Stimulated activated naive CD4-positive, alpha-beta T cell (primary cell): ENCODE data around the gene LBP.
"Not testable (repeated sequence)": the region's sequence is repeated elsewhere in the genome, so short reads cannot be mapped to it uniquely, and the experiment has no call there.

ENCODE experiments used
- DNase-seq, 6 experiments: peaks; one replicate each; lab custom pipeline; 2025; lab: John Stamatoyannopoulos, UW

Gene LBP

DNA sequence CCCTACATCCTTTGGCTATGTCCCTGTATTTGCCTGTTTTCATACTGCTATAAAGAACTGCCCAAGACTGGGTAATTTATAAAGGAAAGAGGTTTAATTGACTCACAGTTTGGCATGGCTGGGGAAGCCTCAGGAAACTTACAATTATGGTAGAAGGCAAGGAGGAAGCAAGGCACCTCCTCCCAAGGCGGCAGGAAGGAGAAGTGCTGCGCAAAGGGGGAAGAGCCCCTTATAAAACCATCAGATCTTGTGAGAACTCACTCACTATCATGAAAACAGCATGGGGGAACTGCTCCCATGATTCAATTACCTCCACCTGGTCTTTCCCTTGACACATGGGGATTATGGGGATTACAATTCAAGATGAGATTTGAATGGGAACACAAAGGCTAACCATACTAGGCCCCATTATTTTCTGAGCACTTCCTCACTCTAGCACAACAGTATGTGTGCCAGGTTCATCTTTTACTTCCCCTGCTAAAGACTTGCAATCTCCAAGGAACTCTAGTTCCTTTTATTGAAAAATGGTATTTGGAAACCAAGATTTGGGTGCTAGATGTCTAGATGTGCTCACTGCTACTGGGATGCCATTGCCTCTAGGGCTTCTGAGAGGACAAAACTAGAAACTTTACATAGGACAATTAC lies 49.6 kb downstream of the LBP start:
- not testable (repeated sequence) for DNase-seq

DNA sequence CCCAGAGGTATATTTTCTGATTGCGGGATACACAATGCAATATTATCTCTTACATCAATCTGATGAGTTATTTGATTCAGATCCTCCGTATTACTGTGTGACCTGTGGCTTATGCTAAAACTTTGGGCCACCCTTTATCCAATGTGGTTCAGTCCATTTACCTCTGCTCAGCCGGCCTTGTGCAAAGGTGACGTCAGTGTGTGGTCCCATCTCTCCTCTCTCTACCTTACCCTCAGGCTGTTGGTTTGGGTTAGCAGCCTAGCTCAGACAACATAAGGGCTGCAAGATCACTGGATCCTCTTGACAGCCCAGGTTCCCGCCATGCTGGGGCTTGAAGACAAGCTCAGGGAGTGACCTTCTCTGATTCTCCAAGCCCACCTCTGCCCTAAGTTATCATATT lies 55.8 kb downstream of the LBP start:
- DNase-seq = no peak

DNA sequence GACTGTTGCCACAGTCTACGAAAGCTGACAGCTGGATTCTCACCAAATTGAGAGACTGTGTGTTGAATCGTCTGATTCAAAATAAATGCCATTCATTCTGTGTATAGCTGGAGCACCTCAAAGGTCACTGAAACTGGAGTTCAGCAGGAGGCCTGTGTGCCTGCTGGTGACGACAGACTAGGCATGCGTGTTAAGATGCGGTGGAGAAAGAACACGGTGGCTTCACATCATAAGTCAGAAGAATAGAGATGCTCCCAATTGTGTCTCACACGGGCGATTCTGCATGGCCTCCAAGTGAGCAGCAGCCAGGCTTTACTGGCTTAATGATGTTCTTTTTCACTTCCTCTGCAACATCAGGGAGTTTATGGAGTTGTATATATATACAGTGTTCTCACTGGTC lies 56.5 kb downstream of the LBP start:
- DNase-seq = no peak

DNA sequence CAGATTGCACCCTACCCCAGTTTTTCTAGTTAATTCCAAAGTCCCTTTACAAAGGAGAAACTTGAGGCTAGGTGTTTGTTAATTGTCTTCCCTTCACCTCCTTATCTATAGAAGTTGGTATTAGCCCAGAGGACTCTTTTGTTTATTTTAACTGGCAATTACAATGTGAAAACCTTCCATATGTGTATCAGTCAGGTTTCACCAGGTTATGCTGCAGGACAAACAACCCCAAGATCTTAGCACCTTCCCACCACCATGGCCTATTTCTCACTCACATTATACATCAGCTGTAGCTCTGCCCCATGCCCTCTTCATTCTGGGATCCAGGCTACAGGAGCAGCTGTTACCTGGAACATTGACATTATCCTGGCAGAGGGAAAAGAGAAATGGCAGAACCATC lies 57.7 kb downstream of the LBP start:
- DNase-seq = no peak

DNA sequence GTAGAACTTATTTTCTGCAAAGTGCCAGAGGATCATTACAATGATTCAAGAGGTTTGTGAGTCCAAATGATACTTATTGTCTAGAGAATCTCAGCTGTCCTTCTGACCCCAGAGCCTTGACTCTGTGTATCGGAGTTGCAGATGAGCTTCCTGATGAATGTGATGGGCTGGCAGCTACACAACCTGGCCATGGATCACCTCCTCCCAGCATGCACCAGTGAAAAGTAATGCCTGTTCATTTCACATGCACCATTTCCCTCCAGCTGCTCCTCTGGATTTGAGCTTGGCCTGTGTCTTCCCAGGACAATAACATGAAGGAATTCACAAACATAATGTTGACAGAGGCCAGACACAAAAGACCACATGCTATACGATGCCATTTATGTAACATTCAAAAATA lies 58.9 kb downstream of the LBP start:
- DNase-seq = no peak

GRCh38 chr20:38406476-38406875 lies 60.2 kb downstream of the LBP start:
- no peak for DNase-seq

DNA sequence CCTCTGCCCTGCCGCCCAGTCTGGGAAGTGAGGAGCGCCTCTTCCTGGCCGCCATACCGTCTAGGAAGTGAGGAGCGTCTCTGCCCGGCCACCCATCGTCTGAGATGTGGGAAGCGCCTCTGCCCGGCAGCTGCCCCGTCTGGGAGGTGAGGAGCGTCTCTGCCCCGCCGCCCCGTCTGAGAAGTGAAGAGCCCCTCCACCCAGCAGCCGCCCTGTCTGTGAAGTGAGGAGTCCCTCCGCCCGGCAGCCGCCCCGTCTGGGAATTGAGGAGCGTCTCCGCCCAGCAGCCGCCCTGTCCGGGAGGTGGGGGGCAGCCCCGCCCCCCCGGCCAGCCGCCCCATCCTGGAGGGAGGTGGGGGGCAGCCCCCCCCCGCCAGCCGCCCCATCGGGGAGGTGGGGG lies 61.0 kb downstream of the LBP start:
- no peak for DNase-seq

GRCh38 chr20:38407822-38408221 lies 61.5 kb downstream of the LBP start:
- not testable (repeated sequence) for DNase-seq

DNA sequence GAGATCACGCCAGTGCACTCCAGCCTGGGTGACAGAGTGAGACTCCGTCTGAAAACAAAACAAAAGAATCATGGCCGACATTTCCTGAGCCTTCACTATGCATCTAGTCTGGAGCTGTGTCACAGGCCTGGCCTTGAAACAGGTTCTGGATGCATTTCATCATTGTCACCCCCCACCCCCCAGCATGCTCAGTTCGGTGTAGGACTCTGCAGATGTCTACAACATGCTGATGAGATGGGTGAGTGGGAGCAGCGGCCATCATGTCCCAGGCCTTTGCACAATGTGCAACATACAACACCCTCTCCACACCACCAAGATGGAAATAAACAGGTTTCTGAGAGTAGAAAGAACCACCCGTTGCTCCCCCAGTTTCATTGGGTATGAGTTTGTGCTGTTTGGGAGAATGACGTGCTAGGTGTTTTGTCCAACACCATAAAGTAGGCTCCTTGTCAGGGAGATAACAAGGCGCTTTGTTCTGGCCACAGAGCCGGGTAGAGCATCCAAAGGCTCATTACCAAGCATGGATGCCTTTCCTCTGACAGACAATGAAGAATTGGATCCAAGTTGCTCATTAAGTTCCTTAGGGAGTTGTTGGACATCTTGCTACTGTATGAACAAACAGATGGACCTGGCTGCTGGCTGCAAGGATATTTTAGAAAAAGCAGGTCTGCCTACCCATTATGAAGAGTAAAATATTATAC lies 66.7 kb downstream of the LBP start:
- DNase-seq = no peak

DNA sequence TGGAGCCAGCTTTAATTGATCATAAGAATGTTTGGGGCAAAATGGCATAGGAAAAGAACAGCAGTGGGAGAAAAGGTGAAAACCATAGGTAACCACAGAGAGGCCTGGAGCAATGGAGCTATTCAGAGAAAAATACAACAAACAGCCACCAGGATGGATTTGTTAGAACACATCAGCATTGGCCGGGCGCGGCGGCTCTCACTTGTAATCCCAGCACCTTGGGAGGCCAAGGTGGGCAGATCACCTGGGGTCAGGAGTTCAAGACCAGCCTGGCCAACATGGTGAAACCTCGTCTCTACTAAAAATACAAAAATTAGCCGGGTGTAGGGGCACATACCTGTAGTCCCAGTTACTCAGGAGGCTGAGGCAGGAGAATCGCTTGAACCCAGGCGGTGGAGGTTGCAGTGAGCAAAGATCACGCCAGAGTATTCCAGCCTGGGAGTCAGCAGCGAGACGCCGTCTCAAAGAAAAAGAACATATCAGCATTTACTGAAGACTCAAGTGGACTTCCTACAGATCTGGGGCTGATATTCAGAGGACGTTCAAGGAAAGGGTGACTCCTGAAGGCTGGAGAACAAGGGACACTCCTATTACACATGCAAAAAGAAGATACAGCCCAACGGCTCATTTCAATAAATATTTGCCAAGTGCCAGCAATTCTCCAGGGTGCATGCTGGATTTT lies 68.6 kb downstream of the LBP start:
- DNase-seq = no peak

DNA sequence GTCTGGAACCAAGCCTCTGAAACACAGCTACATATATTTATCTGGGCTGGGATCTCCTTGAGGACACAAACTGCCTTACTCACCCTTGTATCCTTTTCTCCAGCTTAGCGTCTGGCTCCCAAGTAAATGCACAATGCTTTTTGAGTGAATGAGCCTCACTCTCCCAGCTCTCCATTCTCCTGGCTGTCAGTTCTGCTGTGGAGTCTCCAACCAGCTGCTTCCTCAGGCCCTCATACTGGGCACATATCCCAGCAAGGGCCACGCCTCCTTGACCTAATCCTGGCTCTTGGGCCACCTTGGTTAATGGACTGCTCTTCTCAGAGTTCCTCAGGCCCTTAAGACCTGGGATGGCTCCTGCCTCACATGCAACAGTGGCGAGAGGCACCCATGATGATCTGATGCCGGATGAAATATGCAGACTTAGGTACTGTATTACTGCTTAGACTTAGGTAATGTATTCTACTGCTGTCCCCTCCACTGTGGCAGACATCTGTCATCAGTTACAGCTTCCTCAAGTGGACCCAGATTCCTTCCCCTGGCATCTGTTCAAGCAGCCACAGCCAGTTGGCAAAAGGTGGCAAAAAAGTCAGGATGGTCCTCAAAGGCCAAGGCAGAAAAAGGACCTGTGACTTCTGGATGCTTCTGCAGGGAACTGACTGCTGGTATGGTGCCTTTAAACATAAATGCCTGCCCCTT lies 72.4 kb downstream of the LBP start:
- DNase-seq = no peak

GRCh38 chr20:38420388-38421085 lies 74.3 kb downstream of the LBP start:
- DNase-seq = no peak

- DNase-seq = no peak
Measured at GRCh38 chr20:38421915-38422314, 75.6 kb downstream of the LBP start.

- DNase-seq = no peak
Measured at GRCh38 chr20:38423541-38423940, 77.3 kb downstream of the LBP start.

DNA sequence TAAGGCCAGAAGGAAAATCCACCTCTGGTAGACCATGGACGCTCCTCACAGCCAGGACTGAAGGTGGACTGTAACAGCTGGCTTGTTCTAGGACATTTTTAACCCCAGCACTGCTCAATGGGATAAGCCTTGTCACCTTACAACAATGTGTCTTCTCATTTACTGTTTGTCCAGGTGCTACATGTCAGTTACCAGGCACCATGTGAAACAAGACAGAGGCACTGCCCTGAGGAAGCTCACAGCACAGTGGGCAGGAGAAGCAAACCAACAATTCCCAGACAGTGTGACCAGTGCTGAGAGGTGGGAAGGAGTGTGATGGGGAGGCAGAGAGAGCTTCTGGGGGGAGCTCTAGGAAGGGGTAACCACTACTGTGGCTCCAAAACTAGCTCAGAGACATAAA lies 78.1 kb downstream of the LBP start:
- no peak for DNase-seq

- DNase-seq = no peak
Measured at GRCh38 chr20:38426006-38426897, 80.0 kb downstream of the LBP start.
